KOPT-K1 (cell line): ENCODE results near the gene C1QTNF12.

ENCODE experiments used
- H3K27ac ChIP-seq: fragments of 200-600 bp; sonication (generic); 2 replicates; pipeline ENCODE4 v1.5.1; 2016; ENCODE audit warnings: antibody characterized with exemption, mild to moderate bottlenecking, low read depth, low read length; ENCODE audit not compliant: poor library complexity, severe bottlenecking
- H3K36me3 ChIP-seq: fragments of 200-600 bp; sonication (generic); 2 replicates; pipeline ENCODE4 v1.5.1; 2017; ENCODE audit warnings: antibody characterized with exemption, mild to moderate bottlenecking, low read length, moderate library complexity; ENCODE audit not compliant: insufficient read depth
- H3K9me3 ChIP-seq: fragments of 200-600 bp; sonication (generic); 2 replicates; pipeline ENCODE4 v1.5.1; 2017; ENCODE audit warnings: antibody characterized with exemption, low read length, mild to moderate bottlenecking; ENCODE audit not compliant: insufficient read depth, poor library complexity, severe bottlenecking

Gene C1QTNF12

DNA sequence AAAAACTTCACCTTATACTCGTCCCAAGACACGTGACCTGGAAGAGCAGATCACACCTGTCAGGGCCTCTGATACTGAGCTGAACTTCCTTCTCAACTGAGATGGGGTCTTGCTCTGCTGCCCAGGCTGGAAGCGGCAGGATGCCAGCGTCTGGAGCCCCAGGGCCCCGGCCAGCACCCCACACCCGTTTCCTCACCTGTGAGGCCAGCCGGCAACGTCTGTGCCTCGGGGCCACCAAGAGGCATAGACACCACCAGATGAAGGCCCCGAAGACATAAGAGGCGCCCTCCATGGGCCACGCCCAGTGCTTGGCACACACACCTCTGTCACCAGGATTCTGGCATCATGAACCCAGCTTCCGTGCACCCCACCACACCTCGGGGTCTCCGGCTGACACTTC is 23.2 kb downstream of the C1QTNF12 start:
- peaks cover 95% of the 10 kb centered on the region for H3K36me3 ChIP-seq
- H3K9me3 ChIP-seq, result no peaks in the 10 kb centered on the region
- no peak overlapping the region for H3K27ac ChIP-seq

GRCh38 chr1:1222575-1223225 is 23.8 kb downstream of the C1QTNF12 start:
- peaks cover 95% of the 10 kb centered on the region for H3K36me3 ChIP-seq
- H3K9me3 ChIP-seq, result no peaks in the 10 kb centered on the region
- no peak overlapping the region for H3K27ac ChIP-seq

DNA sequence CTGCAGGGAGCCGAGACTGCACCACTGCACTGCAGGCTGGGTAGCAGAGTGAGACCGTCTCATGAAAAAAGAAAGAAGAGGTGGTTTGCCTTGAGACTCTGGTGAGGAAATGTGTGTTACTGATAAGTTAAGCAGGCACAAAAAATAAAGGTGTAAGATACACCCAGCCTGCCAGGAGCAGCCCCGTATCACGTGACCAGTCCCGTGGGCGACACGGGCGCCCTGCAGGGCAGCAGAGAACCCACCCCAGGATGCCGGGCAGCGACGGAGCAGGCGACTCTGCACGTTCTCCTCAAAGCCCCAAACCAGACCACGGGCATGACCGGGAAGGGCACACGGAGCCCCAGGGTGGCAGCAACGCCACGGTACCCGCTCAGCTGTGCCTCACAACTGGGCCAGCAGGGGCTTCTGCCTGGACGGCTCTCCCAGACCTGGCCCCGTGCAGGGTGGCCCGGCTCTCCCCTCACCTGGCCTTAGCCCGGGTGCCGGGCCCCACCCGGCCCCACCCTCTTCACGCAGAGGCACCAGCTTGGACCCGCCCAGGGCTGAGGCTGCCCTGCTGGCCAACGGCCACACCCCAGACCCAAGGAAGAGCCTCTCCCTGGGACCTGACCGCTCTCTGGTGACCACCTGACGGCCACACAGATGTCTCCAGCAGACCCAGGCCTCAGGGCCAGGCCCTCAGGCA is 24.5 kb downstream of the C1QTNF12 start:
- Histone ChIP-seq H3K9me3 (no peaks in the 10 kb centered on the region), H3K36me3 (peaks cover 97% of the 10 kb centered on the region), H3K27ac (no peak overlapping the region)

- H3K9me3 ChIP-seq, result no peaks in the 10 kb centered on the region
- peaks cover 88% of the 10 kb centered on the region for H3K36me3 ChIP-seq
- no peak overlapping the region for H3K27ac ChIP-seq
Measured at GRCh38 chr1:1220197-1220596, 26.3 kb downstream of the C1QTNF12 start.

DNA sequence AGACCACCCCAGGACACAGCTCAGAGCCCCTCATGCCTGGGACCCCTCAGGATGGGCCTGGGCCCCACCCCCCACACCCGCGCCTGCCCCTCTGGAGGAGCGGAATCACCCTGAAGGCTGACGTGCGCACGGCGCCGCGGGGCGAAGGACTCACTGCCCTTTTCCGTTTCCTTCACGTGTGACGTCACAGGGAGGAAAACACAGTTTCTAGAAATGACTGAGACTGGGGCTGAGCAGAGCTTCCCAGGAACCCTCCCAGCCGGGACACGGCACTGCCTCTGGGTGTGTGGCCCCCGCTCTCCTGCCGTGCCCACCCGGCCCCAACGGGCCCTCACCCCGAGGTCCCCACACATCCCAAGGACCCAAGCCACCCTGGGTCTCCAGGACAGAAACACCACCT is 27.2 kb downstream of the C1QTNF12 start:
- H3K9me3 ChIP-seq, result no peaks in the 10 kb centered on the region
- peaks cover 80% of the 10 kb centered on the region for H3K36me3 ChIP-seq
- H3K27ac ChIP-seq, result no peak overlapping the region

- Histone ChIP-seq H3K36me3 (peaks cover 73% of the 10 kb centered on the region), H3K27ac (no peak overlapping the region), H3K9me3 (no peaks in the 10 kb centered on the region)
Measured at GRCh38 chr1:1218524-1219200, 27.9 kb downstream of the C1QTNF12 start.

DNA sequence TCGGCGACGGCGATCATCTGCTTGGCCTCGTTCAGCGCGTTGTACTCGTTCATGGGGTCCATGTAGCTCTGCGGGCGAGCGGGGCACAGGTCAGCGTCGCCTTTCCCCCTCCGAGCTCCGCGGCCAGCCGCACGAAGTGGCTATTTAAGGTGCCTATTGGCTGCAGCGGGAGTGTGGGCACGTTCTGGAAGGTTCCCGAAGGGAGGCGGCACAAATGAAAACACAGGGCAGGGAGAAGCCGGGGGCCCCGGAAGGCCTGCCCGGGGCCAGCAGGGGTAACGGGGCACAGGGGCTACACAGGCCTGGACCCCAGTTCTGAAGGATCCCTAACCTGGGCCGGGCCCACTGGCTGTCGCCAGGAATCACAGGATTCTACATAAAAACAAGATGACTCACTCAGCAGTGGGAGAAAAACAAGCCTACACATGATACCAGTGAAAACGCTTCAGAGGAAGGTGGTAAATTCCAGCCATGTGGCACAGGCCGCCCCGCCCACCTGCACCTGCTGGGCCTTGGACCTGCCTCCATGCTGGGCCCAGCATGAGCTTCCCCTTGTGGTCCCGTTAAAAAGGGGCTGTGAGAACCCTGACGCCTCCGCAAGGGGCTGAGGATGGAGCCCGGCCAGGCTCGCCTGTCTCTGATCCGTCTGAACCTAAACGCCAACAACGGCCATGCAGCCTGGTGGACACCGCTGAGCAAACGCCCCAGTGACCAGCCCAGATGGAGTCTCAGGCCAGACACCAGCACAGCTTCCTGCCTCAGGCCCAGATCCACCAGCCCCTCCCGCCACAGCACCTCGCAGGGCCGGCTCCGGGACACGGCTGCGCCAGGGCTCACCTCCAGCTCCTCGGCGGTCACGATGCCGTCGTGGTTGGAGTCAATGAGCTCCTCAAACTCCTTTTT is 28.6 kb downstream of the C1QTNF12 start:
- Histone ChIP-seq H3K27ac (no peak overlapping the region), H3K9me3 (no peaks in the 10 kb centered on the region), H3K36me3 (peaks cover 67% of the 10 kb centered on the region)

- peaks cover 58% of the 10 kb centered on the region for H3K36me3 ChIP-seq
- no peak overlapping the region for H3K27ac ChIP-seq
- H3K9me3 ChIP-seq, result no peaks in the 10 kb centered on the region
Measured at GRCh38 chr1:1216770-1217620, 29.5 kb downstream of the C1QTNF12 start.

DNA sequence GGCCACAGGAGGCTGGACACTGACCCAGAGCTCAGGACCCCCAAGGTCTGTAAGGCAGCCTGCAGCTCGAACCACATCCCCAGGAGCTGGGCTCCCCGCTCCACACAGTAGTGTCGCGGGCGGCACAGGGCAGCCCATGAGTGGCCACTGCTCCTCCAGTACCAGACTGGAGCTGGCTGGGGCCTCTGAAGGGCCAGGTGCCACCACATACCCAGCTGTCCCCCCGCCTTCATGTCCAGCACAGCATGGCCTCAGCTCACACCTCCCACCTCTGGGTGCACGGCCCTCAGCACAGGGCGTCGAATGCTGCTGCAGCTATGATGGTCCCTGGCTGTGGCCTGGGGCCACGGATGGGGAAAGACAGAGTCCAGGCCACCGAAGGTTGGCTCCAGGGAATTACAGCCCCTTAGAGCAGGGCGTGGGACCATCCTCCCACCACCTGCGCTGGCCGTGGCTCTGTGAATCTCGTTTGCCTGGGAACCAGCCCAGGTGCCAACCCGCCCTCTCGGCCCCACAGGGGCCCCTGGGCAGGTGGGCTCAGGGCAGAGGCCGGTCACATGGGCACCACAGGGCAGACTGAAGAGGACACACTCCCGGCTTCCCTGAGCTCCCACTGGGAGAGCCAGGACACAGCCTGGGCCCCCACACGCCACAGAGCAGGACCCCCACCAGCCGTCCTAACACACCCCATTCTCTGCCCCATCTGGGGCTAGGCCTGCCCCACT is 30.5 kb downstream of the C1QTNF12 start:
- H3K36me3 ChIP-seq, result peaks cover 49% of the 10 kb centered on the region
- no peak overlapping the region for H3K27ac ChIP-seq
- no peaks in the 10 kb centered on the region for H3K9me3 ChIP-seq

DNA sequence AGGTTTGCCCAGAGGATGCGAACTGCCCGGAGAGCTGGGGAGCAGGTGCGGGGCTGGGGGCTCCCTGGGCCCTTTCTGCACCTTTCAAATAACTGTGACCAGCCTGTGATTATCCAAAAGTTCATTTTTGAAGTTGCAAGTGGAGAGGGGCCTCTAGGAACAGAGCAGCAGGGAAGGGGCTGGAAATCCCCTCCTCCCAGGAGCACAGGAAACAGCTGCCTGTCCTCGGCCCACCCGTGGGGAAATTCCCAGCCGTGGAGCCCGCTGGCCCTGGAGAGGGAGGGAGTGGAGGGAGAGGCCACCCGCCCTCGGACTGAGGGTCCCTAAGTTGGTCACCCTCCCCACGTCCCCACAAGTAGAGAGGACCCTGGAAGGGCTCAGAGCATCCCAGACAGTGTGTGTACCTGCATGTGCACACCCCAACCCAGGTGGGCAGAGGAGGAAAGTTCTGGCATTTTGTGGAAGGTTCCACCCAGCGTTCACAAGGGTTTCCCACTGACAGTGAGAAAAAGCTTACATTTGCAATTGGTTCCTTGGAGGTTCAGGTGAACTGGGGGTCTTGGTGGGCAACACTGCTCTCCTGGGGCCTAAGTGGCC is 31.3 kb downstream of the C1QTNF12 start:
- peaks cover 41% of the 10 kb centered on the region for H3K36me3 ChIP-seq
- H3K9me3 ChIP-seq, result no peaks in the 10 kb centered on the region
- no peak overlapping the region for H3K27ac ChIP-seq

- H3K9me3 ChIP-seq, result no peaks in the 10 kb centered on the region
- no peak within 1 kb of the TSS for H3K27ac ChIP-seq
- H3K36me3 ChIP-seq, result peaks cover 25% of the 10 kb centered on the region
Measured at GRCh38 chr1:1213345-1214265, 32.9 kb downstream of the C1QTNF12 start, which contains the start of gene TNFRSF4. Gene TNFRSF4, minus strand, starts transcription at chr1:1214153. Its CDS starts 26 bp downstream, at chr1:1214127.

DNA sequence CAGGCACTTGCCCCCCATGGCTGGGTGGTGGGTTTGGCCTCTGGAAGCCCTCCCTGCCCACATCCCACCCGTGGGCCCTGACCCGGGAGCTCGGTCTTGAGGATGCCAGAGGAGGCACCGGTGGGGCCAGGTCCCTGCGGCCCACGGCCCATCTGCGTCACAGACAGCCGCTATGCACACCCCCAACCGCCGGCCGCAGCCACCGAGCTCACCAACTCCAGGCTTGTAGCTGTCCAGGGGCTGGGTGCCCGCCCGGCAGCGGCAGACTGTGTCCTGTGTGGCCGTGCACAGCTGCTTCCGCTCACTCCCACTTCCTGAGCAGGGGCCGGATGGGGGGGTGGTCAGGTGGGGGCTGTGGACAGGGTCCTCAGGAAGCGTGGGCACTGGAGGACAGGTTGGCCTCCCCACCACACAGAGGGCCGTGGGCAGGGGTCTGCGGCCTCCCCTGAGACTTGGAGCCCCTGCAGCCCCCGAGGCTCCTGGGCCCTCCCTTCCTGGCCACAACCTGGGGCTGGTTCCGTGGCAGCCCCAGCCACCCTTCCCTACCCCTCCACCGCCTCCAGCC is 33.7 kb downstream of the C1QTNF12 start:
- H3K27ac ChIP-seq, result no peak overlapping the region
- peaks cover 17% of the 10 kb centered on the region for H3K36me3 ChIP-seq
- H3K9me3 ChIP-seq, result no peaks in the 10 kb centered on the region
